Neutrophil (primary cell): Measurements from ENCODE around the gene DUOXA1.
"Not testable (repeated sequence)": the region's sequence is repeated elsewhere in the genome, so short reads cannot be mapped to it uniquely, and the experiment has no call there.

Experiments used
- H3K27ac ChIP-seq: fragments of 200-600 bp; sonication (generic); 2 replicates; pipeline ENCODE4 v1.5.1; 2016; ENCODE audit warnings: mild to moderate bottlenecking, moderate library complexity
- H3K27me3 ChIP-seq: fragments of 200-600 bp; sonication (generic); 2 replicates; pipeline ENCODE4 v1.6.0; 2016; ENCODE audit warnings: mild to moderate bottlenecking
- H3K36me3 ChIP-seq: fragments of 200-600 bp; sonication (generic); 2 replicates; pipeline ENCODE4 v1.5.1; 2017
- H3K4me1 ChIP-seq, 2 experiments: fragments of 200-600 bp in 1 of 2; sonication (generic) in 1 of 2; 1 replicate in 1 of 2; 2 replicates in 1 of 2; pipeline versions ENCODE4 v1.5.1 to v1.6.1; 2013 to 2016; ENCODE audit warnings: low read depth in 1 of 2, low read length in 1 of 2, mild to moderate bottlenecking in 1 of 2, moderate library complexity in 1 of 2; ENCODE audit not compliant: control insufficient read depth in 1 of 2, insufficient read depth in 1 of 2
- H3K4me3 ChIP-seq, 2 experiments: fragments of 200-600 bp in 1 of 2; sonication (generic) in 1 of 2; 1 replicate in 1 of 2; 2 replicates in 1 of 2; pipeline ENCODE4 v1.5.1; 2013 to 2016; ENCODE audit warnings: low read depth in 1 of 2, low read length in 1 of 2, mild to moderate bottlenecking in 1 of 2, moderate library complexity in 1 of 2
- H3K9me3 ChIP-seq: fragments of 200-600 bp; sonication (generic); 2 replicates; pipeline ENCODE4 v1.5.1; 2016
- TF ChIP-seq, protein P1 (sequence below): fragments of 200-600 bp; sonication (generic); IDR thresholded peaks from 2 replicates; pipeline ENCODE4 v1.5.1; 2016; ENCODE audit warnings: antibody characterized with exemption

The DUOXA1 gene

DNA sequence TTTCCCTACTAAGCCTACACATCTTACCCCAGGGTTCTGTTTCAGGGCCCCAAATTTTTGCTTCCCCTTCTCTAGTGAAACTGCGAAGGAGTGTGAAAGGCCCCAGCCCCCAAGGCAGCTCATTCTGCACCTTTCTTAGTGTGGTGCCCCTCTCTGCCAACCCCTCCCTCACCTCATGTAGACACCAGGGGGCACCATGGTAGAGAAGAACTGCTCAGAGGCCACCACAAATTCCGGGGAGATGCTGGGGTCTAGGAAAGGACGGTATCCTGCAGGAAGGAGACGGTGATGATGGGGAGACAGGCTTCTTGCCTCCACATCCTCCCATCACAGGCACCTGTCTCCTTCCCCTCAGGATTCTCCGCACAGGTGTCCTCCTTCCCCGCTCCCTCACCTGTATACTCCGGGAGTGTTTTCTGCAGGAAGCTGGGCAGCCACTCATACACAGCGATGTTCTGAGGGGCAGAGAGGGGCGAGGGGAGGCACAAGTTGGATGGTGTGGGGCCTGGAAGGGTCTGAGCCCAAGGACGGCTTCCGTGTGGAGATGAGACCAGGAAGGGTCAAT, 19.3 kb downstream of the DUOXA1 start:
- no peaks in the 10 kb centered on the region for H3K9me3 ChIP-seq
- H3K27me3 ChIP-seq, result peaks cover 94% of the 10 kb centered on the region
- H3K36me3 ChIP-seq, result no peaks in the 10 kb centered on the region
- H3K4me3 ChIP-seq, result no peak overlapping the region
- H3K4me1 ChIP-seq, result peaks cover 6 to 13% of the 10 kb centered on the region in 2 experiments
- TF ChIP-seq, protein P1, sequence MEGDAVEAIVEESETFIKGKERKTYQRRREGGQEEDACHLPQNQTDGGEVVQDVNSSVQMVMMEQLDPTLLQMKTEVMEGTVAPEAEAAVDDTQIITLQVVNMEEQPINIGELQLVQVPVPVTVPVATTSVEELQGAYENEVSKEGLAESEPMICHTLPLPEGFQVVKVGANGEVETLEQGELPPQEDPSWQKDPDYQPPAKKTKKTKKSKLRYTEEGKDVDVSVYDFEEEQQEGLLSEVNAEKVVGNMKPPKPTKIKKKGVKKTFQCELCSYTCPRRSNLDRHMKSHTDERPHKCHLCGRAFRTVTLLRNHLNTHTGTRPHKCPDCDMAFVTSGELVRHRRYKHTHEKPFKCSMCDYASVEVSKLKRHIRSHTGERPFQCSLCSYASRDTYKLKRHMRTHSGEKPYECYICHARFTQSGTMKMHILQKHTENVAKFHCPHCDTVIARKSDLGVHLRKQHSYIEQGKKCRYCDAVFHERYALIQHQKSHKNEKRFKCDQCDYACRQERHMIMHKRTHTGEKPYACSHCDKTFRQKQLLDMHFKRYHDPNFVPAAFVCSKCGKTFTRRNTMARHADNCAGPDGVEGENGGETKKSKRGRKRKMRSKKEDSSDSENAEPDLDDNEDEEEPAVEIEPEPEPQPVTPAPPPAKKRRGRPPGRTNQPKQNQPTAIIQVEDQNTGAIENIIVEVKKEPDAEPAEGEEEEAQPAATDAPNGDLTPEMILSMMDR, result no peak
- no peak overlapping the region for H3K27ac ChIP-seq

DNA sequence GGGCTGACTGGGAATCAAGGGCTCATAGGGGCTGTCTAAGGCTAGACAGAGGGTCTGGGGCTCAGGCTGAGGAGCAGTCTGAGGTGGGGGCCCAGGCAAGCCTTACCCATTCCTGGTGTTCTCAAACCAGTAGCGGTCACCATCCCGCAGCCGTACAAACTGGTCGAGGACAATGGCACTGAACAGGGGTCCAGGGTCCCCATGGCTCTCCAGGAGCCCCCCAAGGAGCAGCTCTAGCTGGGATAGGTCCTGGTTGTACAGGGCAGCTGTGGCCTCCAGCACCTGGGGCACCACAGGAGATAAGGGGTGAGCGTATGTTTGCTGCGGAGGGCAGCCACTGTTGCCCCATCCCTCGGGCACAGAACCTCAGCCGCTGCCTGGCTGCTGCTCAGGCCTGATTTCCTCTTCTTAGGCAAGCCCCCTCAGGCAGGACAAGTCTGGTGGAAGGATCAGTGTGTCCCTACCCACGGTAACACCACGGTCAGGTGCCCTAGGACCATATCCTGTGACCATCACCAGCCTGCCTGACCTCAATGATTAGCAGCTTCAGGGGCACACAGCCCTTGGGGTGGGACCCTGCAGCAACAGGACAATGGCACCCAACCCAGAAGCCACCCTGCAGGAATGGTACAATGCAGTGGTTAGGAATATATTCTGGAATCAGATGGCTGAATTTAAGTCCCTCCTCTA, 21.6 kb downstream of the DUOXA1 start:
- H3K27me3 ChIP-seq, result peaks cover 75% of the 10 kb centered on the region
- no peaks in the 10 kb centered on the region for H3K9me3 ChIP-seq
- H3K4me1 ChIP-seq, result peaks cover 6 to 13% of the 10 kb centered on the region in 2 experiments
- H3K36me3 ChIP-seq, result no peaks in the 10 kb centered on the region
- no peak overlapping the region for H3K4me3 ChIP-seq
- TF ChIP-seq, protein P1, result no peak
- no peak overlapping the region for H3K27ac ChIP-seq

DNA sequence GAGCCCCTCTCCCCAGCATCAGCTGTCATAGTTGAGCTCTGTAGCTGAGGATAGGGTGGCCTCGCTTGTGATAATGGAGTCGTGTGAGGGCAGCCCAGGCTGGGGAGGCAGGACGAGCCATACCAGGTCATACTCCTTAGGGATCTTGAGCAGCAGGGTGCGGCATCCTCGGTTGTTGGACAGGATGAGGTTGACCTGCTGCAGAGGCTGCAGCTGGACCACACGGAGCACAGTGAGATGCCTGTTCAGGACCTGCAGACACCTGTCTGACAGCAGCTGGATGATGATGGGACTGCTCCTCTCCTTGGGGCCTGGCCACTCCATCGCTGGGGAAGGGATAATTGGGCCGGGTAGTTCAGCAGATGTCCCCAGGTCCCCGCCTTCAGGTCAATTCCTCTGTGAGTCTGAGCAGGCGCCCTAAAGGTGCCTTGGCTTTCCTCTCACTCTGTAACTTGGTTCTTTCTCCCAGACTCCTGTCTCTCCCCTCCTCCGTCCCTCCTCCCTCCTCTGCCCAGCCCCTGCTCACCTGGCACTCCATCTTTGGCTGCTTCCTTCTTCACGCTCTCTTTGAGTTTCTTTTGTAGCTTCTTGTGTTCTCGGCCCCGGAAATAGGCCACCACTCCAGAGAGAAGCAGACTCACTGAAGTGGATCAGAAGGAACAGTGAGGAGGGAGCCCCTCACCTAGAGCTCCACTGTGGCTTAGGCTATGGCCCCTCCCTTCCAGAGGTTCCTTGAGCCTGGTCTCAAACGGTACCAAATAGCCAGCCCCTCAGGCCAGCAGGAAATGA, 23.5 kb downstream of the DUOXA1 start:
- Histone ChIP-seq H3K36me3 (no peaks in the 10 kb centered on the region), H3K27me3 (peaks cover 56% of the 10 kb centered on the region), H3K9me3 (no peaks in the 10 kb centered on the region), H3K27ac (no peak overlapping the region), H3K4me3 (no peak overlapping the region), H3K4me1 (no peaks in the 10 kb centered on the region)
- TF ChIP-seq, protein P1, result no peak

DNA sequence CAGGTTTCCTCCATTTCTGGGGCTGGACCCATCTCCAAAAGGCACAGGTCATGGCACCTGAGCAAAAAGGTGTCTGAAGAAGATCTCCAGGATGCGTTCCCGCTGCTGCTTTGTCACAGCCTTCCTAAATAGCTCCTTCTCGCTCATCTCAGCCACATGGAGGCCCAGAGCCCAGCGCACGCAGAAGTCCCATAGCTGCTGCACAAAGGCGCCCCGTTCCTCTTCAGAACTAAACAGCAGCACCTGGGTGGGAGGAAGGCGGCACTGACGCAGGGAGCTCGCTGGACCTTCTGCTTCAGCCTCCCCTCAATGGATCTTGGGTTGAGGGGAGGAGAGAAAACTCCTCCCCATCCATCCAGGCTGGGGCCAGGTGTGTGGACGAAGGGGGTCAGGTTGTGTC, 24.1 kb downstream of the DUOXA1 start:
- Histone ChIP-seq H3K27me3 (peaks cover 51% of the 10 kb centered on the region), H3K4me3 (no peak overlapping the region), H3K36me3 (no peaks in the 10 kb centered on the region)

DNA sequence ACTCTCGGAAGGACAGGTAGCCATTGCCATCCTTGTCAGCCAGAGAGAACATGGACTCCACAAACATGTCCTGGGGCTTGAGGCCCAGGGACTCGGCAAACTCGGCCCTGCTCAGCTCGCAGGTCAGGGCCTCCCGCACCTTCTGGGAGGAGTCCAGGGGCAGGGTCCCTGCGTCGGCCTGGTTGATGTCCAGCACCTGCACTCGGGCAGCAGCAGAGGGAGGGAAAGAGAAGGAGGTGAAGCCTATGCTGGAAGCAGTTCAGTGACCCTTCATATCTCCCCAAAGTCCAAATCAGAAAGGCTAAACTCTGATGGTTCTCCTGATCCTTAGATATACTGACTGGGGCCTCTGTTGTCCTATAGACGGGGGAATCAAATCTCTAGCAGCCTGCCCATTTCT, 25.5 kb downstream of the DUOXA1 start:
- not testable (repeated sequence) for H3K4me3 ChIP-seq, H3K27ac ChIP-seq, H3K36me3 ChIP-seq, H3K9me3 ChIP-seq, H3K4me1 ChIP-seq
- H3K27me3 ChIP-seq, result peaks cover 37% of the 10 kb centered on the region

More for the DNA sequence above, 24.1 kb downstream of the DUOXA1 start:
- Histone ChIP-seq H3K9me3 (no peaks in the 10 kb centered on the region), H3K4me1 (no peaks in the 10 kb centered on the region), H3K27ac (no peak overlapping the region)
- TF ChIP-seq, protein P1, result no peak

DNA sequence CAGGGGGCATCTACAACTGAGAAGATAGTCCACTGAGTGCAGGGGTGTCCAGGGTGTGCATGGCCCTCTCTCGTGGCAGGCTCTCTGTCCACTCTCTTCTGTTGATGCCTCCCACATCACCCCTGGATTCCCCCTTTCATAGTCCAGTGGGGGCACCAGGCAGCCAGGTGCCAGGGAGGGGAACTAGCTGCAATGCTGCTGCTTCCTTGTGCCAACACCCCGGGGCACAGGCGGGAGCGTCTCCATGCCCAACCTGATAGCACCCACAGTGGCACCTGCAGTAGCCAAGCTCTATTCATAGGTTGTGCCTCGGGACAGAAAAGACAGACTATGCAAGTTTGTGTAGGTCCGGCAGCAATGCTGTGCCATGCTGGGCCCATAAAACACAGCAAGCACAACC, 27.5 kb downstream of the DUOXA1 start:
- Histone ChIP-seq H3K9me3 (no peaks in the 10 kb centered on the region), H3K4me3 (no peak overlapping the region), H3K4me1 (no peaks in the 10 kb centered on the region), H3K36me3 (no peaks in the 10 kb centered on the region), H3K27ac (no peak overlapping the region), H3K27me3 (peaks cover 21% of the 10 kb centered on the region)
- TF ChIP-seq, protein P1, result no peak
